HepG2 (cell line): ENCODE results near the gene NFE2L2. TPM values are rescaled to one million over a fixed set of nuclear protein-coding genes. Genes with fewer than 3 reads are reported as not detected.

ENCODE experiments used
- ATF4 ChIP-seq, 2 experiments: fragments of 450-650 bp in 1 of 2; sonication (generic) in 1 of 2; formaldehyde crosslinking; IDR thresholded peaks; 2 replicates each; pipeline versions ENCODE4 v1.5.0 to v1.8.0; 2020 to 2022; ENCODE audit warnings: mild to moderate bottlenecking in 1 of 2, missing genetic modification reagents in 1 of 2
- EEA1 ChIP-seq: sonication (generic); formaldehyde crosslinking; IDR thresholded peaks from 2 replicates; pipeline ENCODE4 v1.5.1; 2020; ENCODE audit warnings: mild to moderate bottlenecking, missing genetic modification reagents, borderline replicate concordance
- FIP1L1 ChIP-seq: fragments of 200-400 bp; formaldehyde crosslinking; IDR thresholded peaks from 2 replicates; pipeline ENCODE4 v1.6.1; 2018; ENCODE audit warnings: low read depth, mild to moderate bottlenecking, low read length, moderate library complexity, borderline replicate concordance; ENCODE audit not compliant: insufficient read depth
- KDM5B ChIP-seq: sonication (generic); formaldehyde crosslinking; IDR thresholded peaks from 2 replicates; pipeline ENCODE4 v1.4.0; 2020; ENCODE audit warnings: missing genetic modification reagents, mild to moderate bottlenecking, borderline replicate concordance
- MED1 ChIP-seq: sonication (generic); formaldehyde crosslinking; IDR thresholded peaks from 2 replicates; pipeline ENCODE4 v1.4.0; 2020; ENCODE audit warnings: missing genetic modification reagents
- PAF1 ChIP-seq: IDR thresholded peaks from 2 replicates; pipeline ENCODE4 v1.6.1; 2016; ENCODE audit warnings: missing genetic modification reagents, missing compliant biosample characterization
- PCBP1 ChIP-seq: fragments of 200-400 bp; formaldehyde crosslinking; IDR thresholded peaks from 2 replicates; pipeline ENCODE4 v1.6.1; 2017; ENCODE audit warnings: mild to moderate bottlenecking, low read depth, low read length, borderline replicate concordance
- PHB2 ChIP-seq: fragments of 450-650 bp; IDR thresholded peaks from 2 replicates; pipeline ENCODE4 v1.6.1; 2018; ENCODE audit not compliant: partially characterized antibody
- PHF8 ChIP-seq: sonication (generic); formaldehyde crosslinking; IDR thresholded peaks from 2 replicates; pipeline ENCODE4 v1.5.0; 2020; ENCODE audit warnings: missing genetic modification reagents
- POGZ ChIP-seq: sonication (generic); formaldehyde crosslinking; IDR thresholded peaks from 2 replicates; pipeline ENCODE4 v1.4.0; 2020; ENCODE audit warnings: mild to moderate bottlenecking, missing genetic modification reagents
- SAFB2 ChIP-seq: sonication (generic); formaldehyde crosslinking; IDR thresholded peaks from 2 replicates; pipeline ENCODE4 v1.5.1; 2020; ENCODE audit warnings: missing genetic modification reagents, low read depth, mild to moderate bottlenecking, borderline replicate concordance
- TCF12 ChIP-seq, 2 experiments: fragments of 450-650 bp in 1 of 2; sonication (generic) in 1 of 2; formaldehyde crosslinking in 1 of 2; IDR thresholded peaks; 2 replicates each; pipeline versions ENCODE4 v1.6.1 to v1.8.0; 2017 to 2022; ENCODE audit warnings: antibody characterized with exemption in 1 of 2, mild to moderate bottlenecking in 1 of 2, missing genetic modification reagents in 1 of 2, moderate library complexity in 1 of 2
- TEAD3 ChIP-seq: optimal IDR thresholded peaks from 2 replicates; pipeline ENCODE3; 2016; ENCODE audit warnings: borderline replicate concordance
- TFDP2 ChIP-seq: sonication (generic); formaldehyde crosslinking; IDR thresholded peaks from 2 replicates; pipeline ENCODE4 v1.4.0; 2020; ENCODE audit warnings: missing genetic modification reagents
- TOPORS ChIP-seq: sonication (generic); formaldehyde crosslinking; IDR thresholded peaks from 2 replicates; pipeline ENCODE4 v1.8.0; 2023; ENCODE audit warnings: mild to moderate bottlenecking, missing genetic modification reagents
- YEATS4 ChIP-seq: sonication (generic); formaldehyde crosslinking; IDR thresholded peaks from 2 replicates; pipeline ENCODE4 v1.4.0; 2020; ENCODE audit warnings: missing genetic modification reagents, borderline replicate concordance
- ZFX ChIP-seq: sonication (generic); formaldehyde crosslinking; IDR thresholded peaks from 2 replicates; pipeline ENCODE4 v1.4.0; 2020; ENCODE audit warnings: mild to moderate bottlenecking, low read depth, missing genetic modification reagents, moderate library complexity
- ZNF232 ChIP-seq: sonication (generic); formaldehyde crosslinking; IDR thresholded peaks from 2 replicates; pipeline ENCODE4 v1.4.0; 2020; ENCODE audit warnings: missing genetic modification reagents, borderline replicate concordance
- ZNF557 ChIP-seq: sonication (generic); formaldehyde crosslinking; IDR thresholded peaks from 2 replicates; pipeline ENCODE4 v1.4.0; 2020; ENCODE audit warnings: missing genetic modification reagents
- ZNF674 ChIP-seq: sonication (generic); formaldehyde crosslinking; IDR thresholded peaks from 2 replicates; pipeline ENCODE4 v1.5.0; 2020; ENCODE audit warnings: low read depth, mild to moderate bottlenecking, missing genetic modification reagents
- ZNF788 ChIP-seq: sonication (generic); formaldehyde crosslinking; IDR thresholded peaks from 2 replicates; pipeline ENCODE4 v1.5.0; 2020; ENCODE audit warnings: mild to moderate bottlenecking, missing genetic modification reagents, borderline replicate concordance
- polyA plus RNA-seq, 8 experiments: library from polyadenylated mRNA; depleted of rRNA in 3 of 8; stranded (reverse) in 7 of 8; unstranded in 1 of 8; fragments of >200 nt; fragmentation: Illumina TruSeq in 4 of 8; extraction: Trizol in 4 of 8; gene quantifications; 2 replicates each; pipeline versions ENCODE4 v1.2.1 to v1.2.3, GENCODE V29; 2011 to 2016; ENCODE audit warnings: low read depth in 4 of 8, missing spikeins in 1 of 8, mixed read lengths in 1 of 8; ENCODE audit not compliant: insufficient read depth in 1 of 8
- total RNA-seq, 5 experiments: library from RNA; depleted of rRNA; stranded (reverse); fragments of >200 nt; fragmentation: Illumina TruSeq; extraction: Trizol; gene quantifications; 2 replicates each; pipeline ENCODE4 v1.2.3, GENCODE V29; 2016; ENCODE audit warnings: low read depth in 1 of 5

Gene NFE2L2
- total and polyA plus RNA-seq, 2 of the 13 experiments (the other 11 are each of a cell fraction or from before 2014, with no cell fraction given) = 84.6 to 215 TPM

- TF ChIP-seq ATF4 (CRISPR knock-in tag; IDR thresholded peaks at IDR 0.05) = peak in 1 of 2 experiments; percentile 88; a peak in 2 of 4 replicates
- peak; percentile 87; the same call in 1 of the 2 replicates for TF ChIP-seq ZNF557
- TF ChIP-seq EEA1 (CRISPR knock-in tag) = no peak
- TF ChIP-seq PAF1 (CRISPR knock-in tag) = no peak
- no peak for TF ChIP-seq TFDP2
- TF ChIP-seq PCBP1 = no peak
- TF ChIP-seq ZFX (CRISPR knock-in tag) = peak; percentile 85
- TF ChIP-seq TOPORS (CRISPR knock-in tag) = no peak
- no peak for TF ChIP-seq YEATS4 (CRISPR knock-in tag)
- TF ChIP-seq MED1 (CRISPR knock-in tag) = peak; percentile 94
- peak; percentile 27; the same call in 1 of the 2 replicates for TF ChIP-seq PHF8 (CRISPR knock-in tag)
- no peak for TF ChIP-seq ZNF674 (CRISPR knock-in tag)
- TF ChIP-seq TEAD3 = peak; percentile 89
- peak; percentile 65; the same call in 1 of the 2 replicates for TF ChIP-seq ZNF788
- peak; percentile 50 for TF ChIP-seq POGZ (CRISPR knock-in tag)
- TF ChIP-seq SAFB2 (CRISPR knock-in tag) = peak; percentile 13; the same call in 1 of the 2 replicates
- TF ChIP-seq KDM5B (CRISPR knock-in tag) = no peak
- no peak; the same call in 1 of the 2 replicates for TF ChIP-seq FIP1L1
- TF ChIP-seq PHB2 = no peak
- peak; percentile 65; the same call in 1 of the 2 replicates for TF ChIP-seq ZNF232
- TF ChIP-seq TCF12 (IDR thresholded peaks at IDR 0.05) = no peak
- 0 out of 2 replicates have a peak, but pooled peaks have one; percentile 1 for TF ChIP-seq TCF12 (CRISPR knock-in tag; IDR thresholded peaks at IDR 0.05)
Observed at GRCh38 chr2:177188482-177189469, 75.8 kb downstream of the NFE2L2 start (continued).
